H1 (cell line): ENCODE measurements around the gene ZNF202.

ENCODE experiments used
- CHD2 ChIP-seq: IDR thresholded peaks from 2 replicates; pipeline ENCODE4 v1.6.1; 2012; ENCODE audit warnings: low read length, improper control_type of control experiment
- EZH2 ChIP-seq: fragments of 200-600 bp; sonication (generic); IDR thresholded peaks from 2 replicates; pipeline ENCODE4 v1.7.1; 2012; ENCODE audit warnings: low read depth, mild to moderate bottlenecking, moderate library complexity, low read length, inconsistent platforms; ENCODE audit not compliant: severe bottlenecking
- GTF2F1 ChIP-seq: IDR thresholded peaks from 2 replicates; pipeline ENCODE4 v1.6.1; 2012; ENCODE audit warnings: low read depth, low read length, improper control_type of control experiment, borderline replicate concordance
- JUN ChIP-seq: IDR thresholded peaks from 2 replicates; pipeline ENCODE4 v1.6.1; 2011; ENCODE audit warnings: low read depth, mild to moderate bottlenecking, improper control_type of control experiment, low read length
- JUND ChIP-seq: IDR thresholded peaks from 2 replicates; pipeline ENCODE4 v1.6.1; 2011; ENCODE audit warnings: mild to moderate bottlenecking, improper control_type of control experiment, low read length
- POLR2A ChIP-seq, 2 experiments: IDR thresholded peaks; 1 replicate in 1 of 2; 2 replicates in 1 of 2; pipeline ENCODE4 v1.6.1; 2011; ENCODE audit warnings: low read depth in 2 of 2, low read length in 2 of 2, mild to moderate bottlenecking in 2 of 2; ENCODE audit errors: control extremely low read depth in 1 of 2
- POLR2AphosphoS5 ChIP-seq: IDR thresholded peaks from 2 replicates; pipeline ENCODE4 v1.6.1; 2011; ENCODE audit warnings: low read depth, low read length
- POU5F1 ChIP-seq: IDR thresholded peaks from 2 replicates; pipeline ENCODE4 v1.6.1; 2011; ENCODE audit warnings: low read depth, mild to moderate bottlenecking, low read length, moderate library complexity
- SAP30 ChIP-seq: fragments of 300-600 bp; sonication (generic); IDR thresholded peaks from 2 replicates; pipeline ENCODE4 v1.7.1; 2012; ENCODE audit warnings: low read length, moderate library complexity, mild to moderate bottlenecking, inconsistent platforms; ENCODE audit not compliant: insufficient read depth, insufficient replicate concordance
- SIN3A ChIP-seq, 2 experiments: IDR thresholded peaks in 1 of 2; conservative IDR thresholded peaks in 1 of 2; 2 replicates each; pipeline ENCODE4 v1.6.1; 2011 to 2012; ENCODE audit warnings: low read length in 2 of 2, improper control_type of control experiment in 1 of 2, low read depth in 1 of 2, mild to moderate bottlenecking in 1 of 2
- ZNF274 ChIP-seq: IDR thresholded peaks from 2 replicates; pipeline ENCODE4 v1.7.0; 2012; ENCODE audit warnings: low read length, borderline replicate concordance; ENCODE audit errors: extremely low read depth
- TF ChIP-seq, protein P1 (sequence below): IDR thresholded peaks from 2 replicates; pipeline ENCODE4 v1.6.1; 2012; ENCODE audit warnings: inconsistent platforms
- TF ChIP-seq, protein P2 (sequence below), 3 experiments: IDR thresholded peaks; 1 replicate in 2 of 3; 2 replicates in 1 of 3; pipeline versions ENCODE4 v1.5.1 to v1.6.1; 2011; ENCODE audit warnings: low read length in 3 of 3, mild to moderate bottlenecking in 3 of 3, inconsistent platforms in 2 of 3, low read depth in 1 of 3, moderate library complexity in 1 of 3; ENCODE audit not compliant: insufficient read depth in 1 of 3; ENCODE audit errors: control extremely low read depth in 1 of 3
- TF ChIP-seq, protein P3 (sequence below): IDR thresholded peaks from 2 replicates; pipeline ENCODE4 v1.6.1; 2012; ENCODE audit warnings: low read length, inconsistent platforms

DNA sequence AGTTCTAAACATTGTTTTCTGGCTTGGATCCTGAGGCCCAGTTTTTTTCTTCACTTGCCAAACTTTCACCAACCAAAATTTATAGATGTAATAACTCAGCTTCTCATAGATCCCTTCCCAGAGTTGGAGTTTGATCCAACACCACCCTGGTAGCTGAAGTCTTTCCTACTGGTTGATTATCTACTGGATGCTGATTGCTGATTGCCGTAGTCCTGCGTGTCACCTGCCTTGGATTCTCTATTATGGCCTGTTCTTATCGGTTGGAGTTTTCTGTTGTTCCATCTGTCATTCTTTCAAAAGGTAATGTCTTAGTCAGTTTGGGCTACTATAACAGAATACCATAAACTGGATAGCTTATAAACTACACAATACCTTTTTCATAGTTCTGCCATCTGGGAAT is 30.2 kb upstream of the ZNF202 start:
- TF ChIP-seq CHD2 (no peak), GTF2F1 (no peak), SAP30 (no peak), JUN (no peak), POLR2AphosphoS5 (no peak), POU5F1 (no peak), JUND (no peak), POLR2A (IDR thresholded peaks at IDR 0.05; ENCODE audit: control extremely low read depth in 1 of 2, low read depth in 2 of 2, low read length in 2 of 2) (no peak), ZNF274 (no peak), SIN3A (conservative IDR thresholded peaks at IDR 0.05 in 1 of 2, IDR thresholded peaks at IDR 0.05 in 1 of 2; ENCODE audit: low read depth in 1 of 2, low read length in 2 of 2) (no peak), EZH2 (no peak)
- TF ChIP-seq, protein P1, sequence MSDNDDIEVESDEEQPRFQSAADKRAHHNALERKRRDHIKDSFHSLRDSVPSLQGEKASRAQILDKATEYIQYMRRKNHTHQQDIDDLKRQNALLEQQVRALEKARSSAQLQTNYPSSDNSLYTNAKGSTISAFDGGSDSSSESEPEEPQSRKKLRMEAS: no peak
- TF ChIP-seq, protein P2, sequence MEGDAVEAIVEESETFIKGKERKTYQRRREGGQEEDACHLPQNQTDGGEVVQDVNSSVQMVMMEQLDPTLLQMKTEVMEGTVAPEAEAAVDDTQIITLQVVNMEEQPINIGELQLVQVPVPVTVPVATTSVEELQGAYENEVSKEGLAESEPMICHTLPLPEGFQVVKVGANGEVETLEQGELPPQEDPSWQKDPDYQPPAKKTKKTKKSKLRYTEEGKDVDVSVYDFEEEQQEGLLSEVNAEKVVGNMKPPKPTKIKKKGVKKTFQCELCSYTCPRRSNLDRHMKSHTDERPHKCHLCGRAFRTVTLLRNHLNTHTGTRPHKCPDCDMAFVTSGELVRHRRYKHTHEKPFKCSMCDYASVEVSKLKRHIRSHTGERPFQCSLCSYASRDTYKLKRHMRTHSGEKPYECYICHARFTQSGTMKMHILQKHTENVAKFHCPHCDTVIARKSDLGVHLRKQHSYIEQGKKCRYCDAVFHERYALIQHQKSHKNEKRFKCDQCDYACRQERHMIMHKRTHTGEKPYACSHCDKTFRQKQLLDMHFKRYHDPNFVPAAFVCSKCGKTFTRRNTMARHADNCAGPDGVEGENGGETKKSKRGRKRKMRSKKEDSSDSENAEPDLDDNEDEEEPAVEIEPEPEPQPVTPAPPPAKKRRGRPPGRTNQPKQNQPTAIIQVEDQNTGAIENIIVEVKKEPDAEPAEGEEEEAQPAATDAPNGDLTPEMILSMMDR (IDR thresholded peaks at IDR 0.05; ENCODE audit: control extremely low read depth in 1 of 3, insufficient read depth in 1 of 3, low read depth in 1 of 3, low read length in 3 of 3): no peak
- TF ChIP-seq, protein P3, sequence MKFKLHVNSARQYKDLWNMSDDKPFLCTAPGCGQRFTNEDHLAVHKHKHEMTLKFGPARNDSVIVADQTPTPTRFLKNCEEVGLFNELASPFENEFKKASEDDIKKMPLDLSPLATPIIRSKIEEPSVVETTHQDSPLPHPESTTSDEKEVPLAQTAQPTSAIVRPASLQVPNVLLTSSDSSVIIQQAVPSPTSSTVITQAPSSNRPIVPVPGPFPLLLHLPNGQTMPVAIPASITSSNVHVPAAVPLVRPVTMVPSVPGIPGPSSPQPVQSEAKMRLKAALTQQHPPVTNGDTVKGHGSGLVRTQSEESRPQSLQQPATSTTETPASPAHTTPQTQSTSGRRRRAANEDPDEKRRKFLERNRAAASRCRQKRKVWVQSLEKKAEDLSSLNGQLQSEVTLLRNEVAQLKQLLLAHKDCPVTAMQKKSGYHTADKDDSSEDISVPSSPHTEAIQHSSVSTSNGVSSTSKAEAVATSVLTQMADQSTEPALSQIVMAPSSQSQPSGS: no peak
